OCI-LY1 (cell line): ENCODE measurements around the gene CDPF1.

Source experiments
- EZH2 ChIP-seq: fragments of 200-600 bp; sonication (generic), shearing (Covaris generic); IDR thresholded peaks from 2 replicates; pipeline ENCODE4 v1.8.0; 2017; ENCODE audit warnings: borderline replicate concordance, mixed run types, mild to moderate bottlenecking, antibody characterized with exemption, low read length, moderate library complexity, mixed read lengths
- TF ChIP-seq, protein P1 (sequence below): fragments of 200-600 bp; sonication (generic), shearing (Covaris generic); IDR thresholded peaks from 2 replicates; pipeline ENCODE4 v1.5.1; 2017; ENCODE audit warnings: mild to moderate bottlenecking, antibody characterized with exemption, low read length, moderate library complexity, mixed read lengths

DNA sequence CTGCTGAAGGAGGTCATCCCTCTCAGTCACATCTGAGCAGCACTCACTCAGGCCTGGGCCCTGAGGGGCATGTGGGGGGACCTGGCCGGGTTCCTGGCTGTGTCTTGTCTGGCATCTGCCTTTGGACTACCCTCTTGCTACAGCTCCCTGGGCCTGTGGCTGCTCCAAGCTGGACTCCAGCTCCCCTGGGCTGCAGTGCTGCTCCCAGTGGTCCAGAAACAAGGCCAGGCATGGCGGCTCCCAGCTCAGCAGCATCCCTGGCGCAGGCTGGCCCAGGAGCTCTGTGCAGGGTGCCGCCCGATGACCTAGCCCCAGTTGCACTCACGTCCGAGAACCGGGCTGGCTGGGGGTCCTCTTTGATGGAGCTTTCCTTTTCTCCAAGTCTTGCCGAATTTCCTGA is 5.3 kb downstream of the CDPF1 start:
- TF ChIP-seq, protein P1, sequence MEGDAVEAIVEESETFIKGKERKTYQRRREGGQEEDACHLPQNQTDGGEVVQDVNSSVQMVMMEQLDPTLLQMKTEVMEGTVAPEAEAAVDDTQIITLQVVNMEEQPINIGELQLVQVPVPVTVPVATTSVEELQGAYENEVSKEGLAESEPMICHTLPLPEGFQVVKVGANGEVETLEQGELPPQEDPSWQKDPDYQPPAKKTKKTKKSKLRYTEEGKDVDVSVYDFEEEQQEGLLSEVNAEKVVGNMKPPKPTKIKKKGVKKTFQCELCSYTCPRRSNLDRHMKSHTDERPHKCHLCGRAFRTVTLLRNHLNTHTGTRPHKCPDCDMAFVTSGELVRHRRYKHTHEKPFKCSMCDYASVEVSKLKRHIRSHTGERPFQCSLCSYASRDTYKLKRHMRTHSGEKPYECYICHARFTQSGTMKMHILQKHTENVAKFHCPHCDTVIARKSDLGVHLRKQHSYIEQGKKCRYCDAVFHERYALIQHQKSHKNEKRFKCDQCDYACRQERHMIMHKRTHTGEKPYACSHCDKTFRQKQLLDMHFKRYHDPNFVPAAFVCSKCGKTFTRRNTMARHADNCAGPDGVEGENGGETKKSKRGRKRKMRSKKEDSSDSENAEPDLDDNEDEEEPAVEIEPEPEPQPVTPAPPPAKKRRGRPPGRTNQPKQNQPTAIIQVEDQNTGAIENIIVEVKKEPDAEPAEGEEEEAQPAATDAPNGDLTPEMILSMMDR: no peak
- no peak for TF ChIP-seq EZH2
